Adrenal gland (tissue), 12 donors: Measurements from ENCODE around the gene SPATA19. TPM values are rescaled to one million over a fixed set of nuclear protein-coding genes. Genes with fewer than 3 reads are reported as not detected.

ENCODE experiments used
- DNase-seq, 7 donors: peaks; one replicate each; pipeline ENCODE4 v3.0.0-alpha.2; 2019 to 2020
- H3K27ac ChIP-seq, 5 donors: fragments of 200-600 bp; sonication (generic) in 4 of 5; 1 replicate in 3 of 5; 2 replicates in 2 of 5; pipeline versions ENCODE4 v1.5.1 to v1.8.0; 2016 to 2020; ENCODE audit warnings: mild to moderate bottlenecking in 1 of 5
- H3K27me3 ChIP-seq: fragments of 200-600 bp; 2 replicates; pipeline ENCODE4 v1.8.0; 2021
- H3K36me3 ChIP-seq, 2 donors: fragments of 200-600 bp; replicated peaks in 1 of 2; 1 replicate in 1 of 2; 2 replicates in 1 of 2; pipeline versions ENCODE4 v1.5.1 to v1.8.0; 2018 to 2022
- H3K4me1 ChIP-seq, 2 donors: fragments of 200-600 bp; replicated peaks in 1 of 2; 1 replicate in 1 of 2; 2 replicates in 1 of 2; pipeline versions ENCODE4 v1.5.1 to v1.8.0; 2018 to 2021
- H3K4me3 ChIP-seq, 4 donors: fragments of 200-600 bp; sonication (generic) in 3 of 4; one replicate each; pipeline ENCODE4 v1.5.1; 2016 to 2018
- H3K9me3 ChIP-seq, 3 donors: fragments of 200-600 bp; sonication (generic) in 1 of 3; replicated peaks in 1 of 3; 1 replicate in 2 of 3; 2 replicates in 1 of 3; pipeline versions ENCODE4 v1.5.1 to v1.8.0; 2016 to 2021
- CTCF ChIP-seq, 6 experiments: fragments of 450-650 bp in 4 of 6; fragments of 200-600 bp in 2 of 6; sonication (generic) in 1 of 6; IDR thresholded peaks; 1 replicate in 5 of 6; 2 replicates in 1 of 6; pipeline versions ENCODE4 v1.5.1 to v1.8.0; 2016 to 2021; ENCODE audit warnings: antibody characterized with exemption in 6 of 6, mild to moderate bottlenecking in 2 of 6, moderate library complexity in 1 of 6
- POLR2A ChIP-seq, 2 donors: fragments of 450-650 bp; IDR thresholded peaks; one replicate each; pipeline ENCODE4 v1.6.1; 2017; ENCODE audit warnings: antibody characterized with exemption in 2 of 2, mild to moderate bottlenecking in 2 of 2, moderate library complexity in 1 of 2
- WGBS, 4 donors: extraction: QIAGEN DNeasy Blood & Tissue Kit in 2 of 4; methylation state at CpG; one replicate each; pipeline versions ENCODE4 v1.1.5 to v1.1.7; 2013 to 2017; 5-methylcytosine and 5-hydroxymethylcytosine counted together
- intact Hi-C, 2 donors: fragments of 100-400 bp; cut with DNase I; formaldehyde crosslinking; loops; one replicate each; pipeline versions ENCODE4 v1.14.1 to v1.15.0; 2022 to 2023
- polyA plus RNA-seq, 3 donors: library from polyadenylated mRNA; stranded (reverse); fragments of 200-250 nt in 2 of 3; fragments of 350-450 nt in 1 of 3; fragmentation: Illumina TruSeq in 1 of 3; extraction: RNeasy Lipid Tissue Mini Kit (QIAGEN cat#74804) in 1 of 3; gene quantifications; one replicate each; pipeline ENCODE4 v1.2.3, GENCODE V29; 2013 to 2014
- total RNA-seq, 9 donors: library from RNA; depleted of rRNA in 4 of 9; stranded (reverse); fragments of >200 nt in 4 of 9; fragments of 120-200 nt in 1 of 9; fragmentation: NEBNext Ultra II Directional in 1 of 9; extraction: Animal tissue kit (Norgen Biotek cat#: 25700) in 1 of 9; gene quantifications; one replicate each; pipeline versions ENCODE4 v1.1.0 to v1.2.4, GENCODE V29; 2013 to 2023
- donor health status: healthy with polysubstance abuse.
- donor health status: Bipolar disorder and iron deficiency.
- donor health status: DM: yes; HTN: yes; CAD: no.
- donor health status: DM: no; HTN: no; CAD: no.
- donor health status: DM: no; HTN: no; CAD: no.
- donor health status: DM: yes; HTN: yes; CAD: no.

Gene SPATA19
- total and polyA plus RNA-seq, 12 donors, result not detected

- H3K4me1 ChIP-seq, result no peaks in the 10 kb centered on the region
- TF ChIP-seq POLR2A (IDR thresholded peaks at IDR 0.05) (no peak), CTCF (IDR thresholded peaks at IDR 0.05) (no peak)
- intact Hi-C loops, result loop anchor here (5.0 to 10.0 kb wide), 3 partner anchors 701 to 751 kb away; no protein-coding TSS in a partner anchor
- no peak overlapping the region for H3K27ac ChIP-seq
- no peaks in the 10 kb centered on the region for H3K36me3 ChIP-seq
- WGBS, 4 donors, result 78 to 94% (median 81%) methylated on average over 44 to 82 of the region's 86 CpGs
- no peak overlapping the region for H3K4me3 ChIP-seq
- no peaks in the 10 kb centered on the region for H3K9me3 ChIP-seq
- no peak for DNase-seq
- H3K27me3 ChIP-seq, result no peaks in the 10 kb centered on the region
Observed at GRCh38 chr11:133832991-133833897, 12.1 kb downstream of the SPATA19 start.

- no peaks in the 10 kb centered on the region for H3K27me3 ChIP-seq
- WGBS, 4 donors, result 79 to 91% (median 85%) methylated on average over 32 to 53 of the region's 53 CpGs
- no peaks in the 10 kb centered on the region for H3K36me3 ChIP-seq
- no peak for DNase-seq
- H3K4me1 ChIP-seq, result no peaks in the 10 kb centered on the region
- no peak for TF ChIP-seq POLR2A (IDR thresholded peaks at IDR 0.05)
- TF ChIP-seq CTCF (IDR thresholded peaks at IDR 0.05), result no peak
- no peaks in the 10 kb centered on the region for H3K9me3 ChIP-seq
- H3K4me3 ChIP-seq, result no peak overlapping the region
- intact Hi-C loops, result loop anchor here (5.0 to 10.0 kb wide), 3 partner anchors 700 to 750 kb away; no protein-coding TSS in a partner anchor
- H3K27ac ChIP-seq, result no peak overlapping the region
Observed at GRCh38 chr11:133832096-133832990, 13.0 kb downstream of the SPATA19 start.

- H3K4me3 ChIP-seq, result no peak overlapping the region
- 70 to 83% (median 76%) methylated on average over 7 to 8 of the region's 8 CpGs for WGBS, 4 donors
- no peak for DNase-seq
- no peaks in the 10 kb centered on the region for H3K4me1 ChIP-seq
- no peaks in the 10 kb centered on the region for H3K36me3 ChIP-seq
- TF ChIP-seq CTCF (IDR thresholded peaks at IDR 0.05) (no peak), POLR2A (IDR thresholded peaks at IDR 0.05) (no peak)
- H3K27me3 ChIP-seq, result no peaks in the 10 kb centered on the region
- H3K27ac ChIP-seq, result no peak overlapping the region
- intact Hi-C loops, result loop anchor here (5.0 to 10.0 kb wide), 3 partner anchors 699 to 749 kb away; no protein-coding TSS in a partner anchor
- H3K9me3 ChIP-seq, result no peaks in the 10 kb centered on the region
Observed at GRCh38 chr11:133830931-133831907, 14.1 kb downstream of the SPATA19 start.
